PFSK-1 (cell line): Measurements from ENCODE around the gene WRAP73.

Source experiments
- FOXP2 ChIP-seq: optimal IDR thresholded peaks from 2 replicates; pipeline ENCODE3; 2011; ENCODE audit warnings: borderline replicate concordance, control low read depth, inconsistent platforms; ENCODE audit not compliant: insufficient read depth; ENCODE audit errors: extremely low read length, extremely low read depth
- POLR2AphosphoS5 ChIP-seq: IDR thresholded peaks from 2 replicates; pipeline ENCODE4 v1.6.1; 2012; ENCODE audit warnings: low read depth, mild to moderate bottlenecking, control low read depth, low read length, moderate library complexity
- REST ChIP-seq, 2 experiments: IDR thresholded peaks; 2 replicates each; pipeline versions ENCODE4 v1.6.1 to v1.8.0; 2011 to 2012; ENCODE audit warnings: low read depth in 2 of 2, low read length in 2 of 2, control low read depth in 1 of 2, inconsistent platforms in 1 of 2, mild to moderate bottlenecking in 1 of 2, moderate library complexity in 1 of 2; ENCODE audit not compliant: insufficient read depth in 1 of 2
- SIN3A ChIP-seq: IDR thresholded peaks from 2 replicates; pipeline ENCODE4 v1.6.1; 2012; ENCODE audit warnings: mild to moderate bottlenecking, low read length, moderate library complexity, borderline replicate concordance; ENCODE audit not compliant: insufficient read depth
- TAF1 ChIP-seq: IDR thresholded peaks from 2 replicates; pipeline ENCODE4 v1.6.1; 2012; ENCODE audit warnings: low read length, control low read depth, borderline replicate concordance; ENCODE audit not compliant: insufficient read depth

The WRAP73 gene

GRCh38 chr1:3626025-3626424 lies 23.9 kb downstream of the WRAP73 start:
- no peak for TF ChIP-seq FOXP2
- TF ChIP-seq POLR2AphosphoS5 = no peak
- TF ChIP-seq SIN3A = no peak
- TF ChIP-seq TAF1 = no peak
- TF ChIP-seq REST (IDR thresholded peaks at IDR 0.05; ENCODE audit: insufficient read depth in 1 of 2, low read depth in 2 of 2, low read length in 2 of 2) = no peak

- TF ChIP-seq FOXP2 = no peak
- TF ChIP-seq REST (IDR thresholded peaks at IDR 0.05; ENCODE audit: insufficient read depth in 1 of 2, low read depth in 2 of 2, low read length in 2 of 2) = no peak
- TF ChIP-seq SIN3A = no peak
- no peak for TF ChIP-seq TAF1
- no peak for TF ChIP-seq POLR2AphosphoS5
Observed at GRCh38 chr1:3625151-3625907, 24.6 kb downstream of the WRAP73 start.

- TF ChIP-seq FOXP2 (peak; percentile 99), SIN3A (no peak; the same call in none of the 2 replicates), POLR2AphosphoS5 (no peak), TAF1 (no peak), REST (IDR thresholded peaks at IDR 0.05; ENCODE audit: insufficient read depth in 1 of 2, low read depth in 2 of 2, low read length in 2 of 2) (no peak)
Observed at GRCh38 chr1:3624200-3625136, 25.4 kb downstream of the WRAP73 start, which contains the start of gene TPRG1L. Gene TPRG1L (plus strand): TSS chr1:3625015. CDS start chr1:3625073, 58 bp downstream.

- TF ChIP-seq POLR2AphosphoS5 (no peak), FOXP2 (no peak), SIN3A (no peak), TAF1 (no peak), REST (IDR thresholded peaks at IDR 0.05; ENCODE audit: insufficient read depth in 1 of 2, low read depth in 2 of 2, low read length in 2 of 2) (no peak)
Observed at GRCh38 chr1:3623441-3624199, 26.3 kb downstream of the WRAP73 start.
